Keratinocyte (primary cell): ENCODE measurements around the gene WDR35. TPM values are rescaled to one million over a fixed set of nuclear protein-coding genes. Genes with fewer than 3 reads are reported as not detected.

Experiments
- DNase-seq: peaks from one replicate; pipeline ENCODE4 v3.0.0-alpha.2; 2011; ENCODE audit warnings: low read depth, missing footprints, low spot score
- FAIRE-seq: peaks from 2 replicates; lab custom pipeline; 2011; peaks lifted over from hg19 to GRCh38; lab: Jason Lieb, UNC
- H2AFZ ChIP-seq: 2 replicates; pipeline ENCODE4 v1.6.0; 2012; ENCODE audit warnings: low read length, control low read depth, inconsistent platforms; ENCODE audit not compliant: control insufficient read depth
- H3K27ac ChIP-seq: 2 replicates; pipeline ENCODE4 v1.5.1; 2011; ENCODE audit warnings: low read length; ENCODE audit not compliant: control insufficient read depth, insufficient read depth
- H3K27me3 ChIP-seq: 3 replicates; pipeline ENCODE4 v1.6.0; 2011; ENCODE audit warnings: low read length; ENCODE audit not compliant: control insufficient read depth, insufficient read depth; ENCODE audit errors: extremely low read depth
- H3K36me3 ChIP-seq, 2 experiments: 2 replicates in 1 of 2; 3 replicates in 1 of 2; pipeline ENCODE4 v1.5.1; 2011; ENCODE audit warnings: low read length in 2 of 2, mild to moderate bottlenecking in 1 of 2; ENCODE audit not compliant: control insufficient read depth in 2 of 2, insufficient read depth in 2 of 2; ENCODE audit errors: extremely low read depth in 1 of 2
- H3K4me1 ChIP-seq: 3 replicates; pipeline ENCODE4 v1.5.1; 2011; ENCODE audit warnings: low read length; ENCODE audit not compliant: control insufficient read depth, insufficient read depth; ENCODE audit errors: extremely low read depth
- H3K4me2 ChIP-seq: 3 replicates; pipeline ENCODE4 v1.6.0; 2011; ENCODE audit warnings: low read depth, low read length; ENCODE audit not compliant: control insufficient read depth, insufficient read depth; ENCODE audit errors: extremely low read depth
- H3K4me3 ChIP-seq, 3 experiments: fragments of 200-600 bp in 1 of 3; sonication (generic) in 1 of 3; 2 replicates in 2 of 3; 3 replicates in 1 of 3; pipeline ENCODE4 v1.5.1; 2011 to 2016; ENCODE audit warnings: low read length in 3 of 3, mild to moderate bottlenecking in 3 of 3, control low read depth in 2 of 3, inconsistent platforms in 1 of 3, low read depth in 1 of 3, mixed read lengths in 1 of 3, mixed run types in 1 of 3, moderate library complexity in 1 of 3; ENCODE audit not compliant: control insufficient read depth in 2 of 3, insufficient read depth in 2 of 3; ENCODE audit errors: extremely low read depth in 1 of 3
- H3K79me2 ChIP-seq: 2 replicates; pipeline ENCODE4 v1.6.0; 2012; ENCODE audit warnings: low read length; ENCODE audit not compliant: control insufficient read depth, insufficient read depth
- H3K9ac ChIP-seq: 3 replicates; pipeline ENCODE4 v1.6.0; 2011; ENCODE audit warnings: low read length; ENCODE audit not compliant: control insufficient read depth, insufficient read depth; ENCODE audit errors: extremely low read depth
- H3K9me1 ChIP-seq: 3 replicates; pipeline ENCODE4 v1.6.0; 2011; ENCODE audit warnings: low read length; ENCODE audit not compliant: control insufficient read depth, insufficient read depth; ENCODE audit errors: extremely low read depth
- H3K9me3 ChIP-seq: 2 replicates; pipeline ENCODE4 v1.5.1; 2012; ENCODE audit warnings: low read depth, low read length; ENCODE audit not compliant: control insufficient read depth
- H4K20me1 ChIP-seq: 3 replicates; pipeline ENCODE4 v1.6.0; 2011; ENCODE audit warnings: low read length; ENCODE audit not compliant: control insufficient read depth, insufficient read depth; ENCODE audit errors: extremely low read depth
- CTCF ChIP-seq, 3 experiments: IDR thresholded peaks in 1 of 3; conservative IDR thresholded peaks in 1 of 3; optimal IDR thresholded peaks in 1 of 3; 2 replicates in 2 of 3; 3 replicates in 1 of 3; pipeline versions ENCODE3 to v1.5.1; 2011; ENCODE audit warnings: low read length in 3 of 3, mild to moderate bottlenecking in 3 of 3, moderate library complexity in 2 of 3, control low read depth in 1 of 3, inconsistent platforms in 1 of 3; ENCODE audit not compliant: insufficient read depth in 2 of 3; ENCODE audit errors: extremely low read depth in 1 of 3
- EZH2 ChIP-seq: IDR thresholded peaks from one replicate; pipeline ENCODE4 v1.6.1; 2012; ENCODE audit warnings: inconsistent platforms, mild to moderate bottlenecking, low read length, moderate library complexity
- dilution Hi-C: fragments of 300-500 bp; cut with MboI; formaldehyde crosslinking; loops from one replicate; pipeline ENCODE4 v1.7.0; 2020; ENCODE audit warnings: low sequenced_read_pairs; ENCODE audit not compliant: extremely low pct_ligation_motif_present
- polyA plus RNA-seq, 5 experiments: library from polyadenylated mRNA; depleted of rRNA in 3 of 5; stranded (reverse) in 3 of 5; stranded (forward) in 1 of 5; unstranded in 1 of 5; fragments of >200 nt; gene quantifications; 1 replicate in 1 of 5; 2 replicates in 3 of 5; 3 replicates in 1 of 5; pipeline versions ENCODE4 v1.2.1 to v1.2.3, GENCODE V29; 2011 to 2012; ENCODE audit warnings: missing spikeins in 2 of 5, low read depth in 1 of 5, low replicate concordance in 1 of 5

Gene WDR35
- polyA plus RNA-seq, 1 donor (not counting 4 experiments of a cell fraction or from before 2014, with no cell fraction given) = 8.8 TPM

GRCh38 chr2:19868224-19868623 is 121.7 kb downstream of the WDR35 start:
- Histone ChIP-seq H3K9me1 (no peaks in the 10 kb centered on the region), H3K27ac (no peak overlapping the region), H3K9me3 (no peaks in the 10 kb centered on the region), H4K20me1 (no peaks in the 10 kb centered on the region), H3K79me2 (no peaks in the 10 kb centered on the region), H3K4me3 (peak overlapping the region; percentile 22 to 58 (median 26)), H3K9ac (no peak overlapping the region), H3K4me1 (peaks cover 7% of the 10 kb centered on the region), H3K36me3 (no peaks in the 10 kb centered on the region), H3K27me3 (peaks cover 22% of the 10 kb centered on the region), H3K4me2 (peak overlapping the region; percentile 65), H2AFZ (no peak overlapping the region)
- dilution Hi-C loops = loop anchor here (25.0 kb wide), 1 partner anchor 506 kb away; the partner anchor contains the start of gene OSR1
- FAIRE-seq (no peak), DNase-seq (no peak)
- TF ChIP-seq CTCF (optimal IDR thresholded peaks at IDR 0.05 in 1 of 3, IDR thresholded peaks at IDR 0.05 in 1 of 3, conservative IDR thresholded peaks at IDR 0.05 in 1 of 3; ENCODE audit: extremely low read depth in 1 of 3, insufficient read depth in 2 of 3, low read length in 3 of 3) (no peak), EZH2 (no peak)

- dilution Hi-C loops = loop anchor here (25.0 kb wide), 1 partner anchor 504 kb away; the partner anchor contains the start of gene OSR1
Observed at GRCh38 chr2:19866771-19867170, 123.1 kb downstream of the WDR35 start.

More at GRCh38 chr2:19866771-19867170, 123.1 kb downstream of the WDR35 start:
- H3K27me3 ChIP-seq = peaks cover 22% of the 10 kb centered on the region
- no peaks in the 10 kb centered on the region for H3K79me2 ChIP-seq
- H4K20me1 ChIP-seq = no peaks in the 10 kb centered on the region
- H3K36me3 ChIP-seq = no peaks in the 10 kb centered on the region
- H2AFZ ChIP-seq = no peak overlapping the region
- no peak overlapping the region for H3K27ac ChIP-seq
- no peak overlapping the region for H3K9ac ChIP-seq
- DNase-seq (no peak), FAIRE-seq (no peak)
- H3K9me3 ChIP-seq = no peaks in the 10 kb centered on the region
- H3K4me1 ChIP-seq = peaks cover 7% of the 10 kb centered on the region
- TF ChIP-seq CTCF (optimal IDR thresholded peaks at IDR 0.05 in 1 of 3, IDR thresholded peaks at IDR 0.05 in 1 of 3, conservative IDR thresholded peaks at IDR 0.05 in 1 of 3; ENCODE audit: extremely low read depth in 1 of 3, insufficient read depth in 2 of 3, low read length in 3 of 3) = no peak
- no peak for TF ChIP-seq EZH2
- no peaks in the 10 kb centered on the region for H3K9me1 ChIP-seq
- no peak overlapping the region for H3K4me2 ChIP-seq
- H3K4me3 ChIP-seq = no peak overlapping the region
